ENCODE data around the gene RHEB. TPM values are rescaled to one million over a fixed set of nuclear protein-coding genes. Genes with fewer than 3 reads are reported as not detected.

The RHEB gene
- total RNA-seq, 1 donor: 98.8 TPM

DNA sequence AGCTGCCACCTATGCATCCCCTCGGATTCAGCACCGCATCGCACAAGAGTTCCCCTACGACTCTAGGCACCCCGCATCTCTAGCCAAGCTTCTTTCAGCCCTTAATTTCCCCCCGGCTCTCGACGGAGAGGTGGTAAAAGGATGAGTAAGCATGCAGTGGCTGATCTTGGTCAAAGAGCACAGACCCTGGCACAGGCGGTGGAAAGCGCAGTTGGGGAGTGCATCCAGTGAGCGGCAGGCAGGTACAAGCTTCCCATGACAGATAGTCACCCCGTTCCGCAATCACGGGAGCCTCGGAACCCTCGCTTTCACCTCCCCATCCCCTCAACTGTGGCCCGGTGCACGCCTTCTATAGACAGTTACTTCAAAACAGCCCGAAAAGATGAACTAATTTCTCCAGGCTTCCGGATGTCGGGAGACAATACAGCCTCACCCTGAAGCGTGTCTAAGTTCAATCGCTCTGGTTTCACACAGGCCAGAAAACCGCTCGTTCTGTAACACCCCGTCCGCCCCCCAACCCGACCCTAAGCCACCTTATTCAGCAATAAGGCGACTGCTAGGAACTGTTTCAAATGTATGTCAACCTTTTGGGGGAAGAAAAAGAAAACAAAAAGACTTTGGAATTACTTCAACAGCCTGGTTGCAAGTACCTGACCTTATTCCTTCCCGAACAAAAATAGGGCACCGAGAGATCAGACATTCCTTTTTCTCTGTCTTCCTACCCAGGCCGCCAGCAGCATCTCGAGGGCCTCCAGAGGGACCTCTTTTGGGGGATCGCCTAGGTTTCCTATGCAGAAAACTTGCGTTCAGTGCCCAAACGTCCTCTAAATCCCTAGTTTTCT, 1.4 kb downstream of the RHEB start:
- DNase-seq (ENCODE audit: low read depth): peak; percentile 39
- peak overlapping the region; percentile 81 for H3K4me3 ChIP-seq (ENCODE audit: low read depth, low read length)
- TF ChIP-seq, protein P1, sequence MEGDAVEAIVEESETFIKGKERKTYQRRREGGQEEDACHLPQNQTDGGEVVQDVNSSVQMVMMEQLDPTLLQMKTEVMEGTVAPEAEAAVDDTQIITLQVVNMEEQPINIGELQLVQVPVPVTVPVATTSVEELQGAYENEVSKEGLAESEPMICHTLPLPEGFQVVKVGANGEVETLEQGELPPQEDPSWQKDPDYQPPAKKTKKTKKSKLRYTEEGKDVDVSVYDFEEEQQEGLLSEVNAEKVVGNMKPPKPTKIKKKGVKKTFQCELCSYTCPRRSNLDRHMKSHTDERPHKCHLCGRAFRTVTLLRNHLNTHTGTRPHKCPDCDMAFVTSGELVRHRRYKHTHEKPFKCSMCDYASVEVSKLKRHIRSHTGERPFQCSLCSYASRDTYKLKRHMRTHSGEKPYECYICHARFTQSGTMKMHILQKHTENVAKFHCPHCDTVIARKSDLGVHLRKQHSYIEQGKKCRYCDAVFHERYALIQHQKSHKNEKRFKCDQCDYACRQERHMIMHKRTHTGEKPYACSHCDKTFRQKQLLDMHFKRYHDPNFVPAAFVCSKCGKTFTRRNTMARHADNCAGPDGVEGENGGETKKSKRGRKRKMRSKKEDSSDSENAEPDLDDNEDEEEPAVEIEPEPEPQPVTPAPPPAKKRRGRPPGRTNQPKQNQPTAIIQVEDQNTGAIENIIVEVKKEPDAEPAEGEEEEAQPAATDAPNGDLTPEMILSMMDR (IDR thresholded peaks at IDR 0.05; ENCODE audit: insufficient read depth, low read length): no peak

DNA sequence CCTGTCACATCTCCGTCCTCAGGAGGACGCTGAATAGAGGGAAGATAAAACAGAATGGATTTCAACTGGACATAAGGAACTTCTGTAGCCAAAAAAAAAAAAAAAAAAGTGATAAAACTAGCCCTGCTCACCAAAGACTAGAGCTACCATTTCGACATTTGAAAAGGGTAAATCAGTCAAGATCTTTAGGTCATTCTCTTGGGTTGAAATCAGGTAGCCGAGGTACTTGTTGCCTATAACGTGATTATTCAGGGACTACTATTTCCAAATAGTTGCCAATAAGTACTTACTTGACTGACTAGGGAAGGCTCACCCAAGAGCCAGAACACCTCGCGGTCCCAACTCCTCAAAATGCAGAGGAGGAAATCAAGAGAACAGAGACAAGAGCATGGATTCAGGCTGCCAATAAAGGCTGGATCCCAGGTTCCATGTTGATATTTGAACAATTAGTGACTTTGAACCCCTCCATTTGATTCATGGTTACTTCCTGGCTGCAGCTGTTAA, 2.0 kb downstream of the RHEB start:
- TF ChIP-seq, protein P1 (IDR thresholded peaks at IDR 0.05; ENCODE audit: insufficient read depth, low read length): no peak
- H3K4me3 ChIP-seq (ENCODE audit: low read depth, low read length): peak overlapping the region; percentile 81
- no peak for DNase-seq (ENCODE audit: low read depth)

DNA sequence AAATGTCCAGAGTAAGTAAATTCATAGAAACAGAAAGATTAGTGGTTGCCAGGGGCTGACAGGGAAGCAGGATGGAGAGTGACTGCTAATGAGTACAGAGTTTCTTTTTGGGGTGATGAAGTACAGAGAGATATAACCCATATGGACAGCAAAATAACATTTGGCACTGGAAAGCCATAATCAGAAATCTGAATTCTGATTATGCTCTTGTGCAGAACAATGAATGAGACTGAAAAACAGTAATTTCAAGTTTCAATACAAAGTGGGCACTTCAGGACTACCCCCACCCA, 4.5 kb downstream of the RHEB start:
- no peak for DNase-seq (ENCODE audit: low read depth)
- TF ChIP-seq, protein P1 (IDR thresholded peaks at IDR 0.05; ENCODE audit: insufficient read depth, low read length): no peak

GRCh38 chr7:151514461-151515275, 5.0 kb downstream of the RHEB start:
- no peak overlapping the region for H3K4me3 ChIP-seq (ENCODE audit: low read depth, low read length)
- DNase-seq (ENCODE audit: low read depth): no peak
- TF ChIP-seq, protein P1 (IDR thresholded peaks at IDR 0.05; ENCODE audit: insufficient read depth, low read length): no peak

More for the DNA sequence above, 4.5 kb downstream of the RHEB start:
- H3K4me3 ChIP-seq (ENCODE audit: low read depth, low read length): no peak overlapping the region

DNA sequence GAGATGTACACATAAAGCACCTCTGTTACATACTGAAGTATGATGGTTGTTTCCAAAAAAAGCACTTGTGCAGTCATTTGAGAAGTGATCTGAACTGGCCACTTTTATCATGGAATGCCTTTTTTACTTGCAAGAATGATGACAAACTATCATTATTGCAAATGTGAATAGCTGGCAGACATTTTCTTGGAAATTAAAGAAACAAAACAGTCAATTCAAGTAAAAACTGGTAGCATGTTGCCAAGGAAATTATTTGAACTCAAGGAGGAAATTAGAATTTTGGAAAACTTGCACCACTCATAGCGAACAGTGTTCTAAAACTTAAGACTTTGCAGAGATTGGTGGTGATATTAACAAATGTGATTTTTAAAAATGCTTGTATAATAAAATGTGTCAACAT, 6.6 kb downstream of the RHEB start:
- TF ChIP-seq, protein P1 (IDR thresholded peaks at IDR 0.05; ENCODE audit: insufficient read depth, low read length): no peak
- DNase-seq (ENCODE audit: low read depth): no peak
- no peak overlapping the region for H3K4me3 ChIP-seq (ENCODE audit: low read depth, low read length)

- H3K4me3 ChIP-seq (ENCODE audit: low read depth, low read length): no peak overlapping the region
- TF ChIP-seq, protein P1 (IDR thresholded peaks at IDR 0.05; ENCODE audit: insufficient read depth, low read length): no peak
- DNase-seq (ENCODE audit: low read depth): no peak
Observed at GRCh38 chr7:151512353-151512752, 7.3 kb downstream of the RHEB start.

All from fibroblast of the aortic adventitia (primary cell).